NCI-H2107 treated with DMSO at 0.1 percent for 48 hours (cell line): ENCODE measurements around the gene AFG1L.

Source experiments
- DNase-seq: peaks from one replicate; lab custom pipeline; 2025; ENCODE audit not compliant: unreplicated experiment; lab: John Stamatoyannopoulos, UW

The AFG1L gene

GRCh38 chr6:108568551-108569305 is 273.9 kb downstream of the AFG1L start:
- DNase-seq: no peak

GRCh38 chr6:108570517-108570916 is 275.7 kb downstream of the AFG1L start:
- DNase-seq: no peak

- no peak for DNase-seq
Measured at GRCh38 chr6:108574457-108575141, 279.7 kb downstream of the AFG1L start.
